Epithelial cell of proximal tubule (primary cell): ENCODE measurements around the gene AGBL4. TPM values are rescaled to one million over a fixed set of nuclear protein-coding genes. Genes with fewer than 3 reads are reported as not detected.

Experiments
- DNase-seq: peaks from one replicate; pipeline ENCODE4 v3.0.0-alpha.2; 2011; ENCODE audit warnings: low read depth
- H3K4me3 ChIP-seq: 2 replicates; pipeline ENCODE4 v1.5.1; 2011; ENCODE audit warnings: low read depth, mild to moderate bottlenecking, low read length
- total RNA-seq: library from RNA; depleted of rRNA; stranded (reverse); fragments of >200 nt; gene quantifications from 2 replicates; pipeline ENCODE4 v1.2.3, GENCODE V29; 2015
- TF ChIP-seq, protein P1 (sequence below): conservative IDR thresholded peaks from 2 replicates; pipeline ENCODE4 v1.5.1; 2012; ENCODE audit warnings: low read depth, mild to moderate bottlenecking, low read length

Gene AGBL4
- total RNA-seq, 1 donor from 2014 or later = not detected

DNA sequence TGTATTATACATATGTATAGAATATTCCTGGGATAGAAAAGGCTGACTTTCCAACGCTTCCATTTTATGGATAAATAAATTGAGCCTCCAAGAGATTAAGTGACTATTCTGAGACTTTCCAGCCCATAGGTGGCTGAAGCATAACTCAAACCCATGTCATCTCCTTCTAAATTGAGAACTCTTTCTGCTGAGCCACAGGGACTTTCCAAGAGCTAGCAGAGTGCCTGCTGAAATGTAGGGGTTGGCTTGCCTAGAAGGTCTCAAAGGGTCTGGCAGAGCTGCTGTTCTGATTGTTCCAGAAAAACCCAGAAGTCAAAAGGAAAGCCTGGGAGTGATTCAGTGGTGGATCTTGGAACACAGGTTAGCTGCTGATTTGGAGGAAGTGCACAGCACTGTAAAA, 1100.6 kb downstream of the AGBL4 start:
- H3K4me3 ChIP-seq = no peak overlapping the region
- DNase-seq = no peak
- TF ChIP-seq, protein P1, sequence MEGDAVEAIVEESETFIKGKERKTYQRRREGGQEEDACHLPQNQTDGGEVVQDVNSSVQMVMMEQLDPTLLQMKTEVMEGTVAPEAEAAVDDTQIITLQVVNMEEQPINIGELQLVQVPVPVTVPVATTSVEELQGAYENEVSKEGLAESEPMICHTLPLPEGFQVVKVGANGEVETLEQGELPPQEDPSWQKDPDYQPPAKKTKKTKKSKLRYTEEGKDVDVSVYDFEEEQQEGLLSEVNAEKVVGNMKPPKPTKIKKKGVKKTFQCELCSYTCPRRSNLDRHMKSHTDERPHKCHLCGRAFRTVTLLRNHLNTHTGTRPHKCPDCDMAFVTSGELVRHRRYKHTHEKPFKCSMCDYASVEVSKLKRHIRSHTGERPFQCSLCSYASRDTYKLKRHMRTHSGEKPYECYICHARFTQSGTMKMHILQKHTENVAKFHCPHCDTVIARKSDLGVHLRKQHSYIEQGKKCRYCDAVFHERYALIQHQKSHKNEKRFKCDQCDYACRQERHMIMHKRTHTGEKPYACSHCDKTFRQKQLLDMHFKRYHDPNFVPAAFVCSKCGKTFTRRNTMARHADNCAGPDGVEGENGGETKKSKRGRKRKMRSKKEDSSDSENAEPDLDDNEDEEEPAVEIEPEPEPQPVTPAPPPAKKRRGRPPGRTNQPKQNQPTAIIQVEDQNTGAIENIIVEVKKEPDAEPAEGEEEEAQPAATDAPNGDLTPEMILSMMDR = no peak

DNA sequence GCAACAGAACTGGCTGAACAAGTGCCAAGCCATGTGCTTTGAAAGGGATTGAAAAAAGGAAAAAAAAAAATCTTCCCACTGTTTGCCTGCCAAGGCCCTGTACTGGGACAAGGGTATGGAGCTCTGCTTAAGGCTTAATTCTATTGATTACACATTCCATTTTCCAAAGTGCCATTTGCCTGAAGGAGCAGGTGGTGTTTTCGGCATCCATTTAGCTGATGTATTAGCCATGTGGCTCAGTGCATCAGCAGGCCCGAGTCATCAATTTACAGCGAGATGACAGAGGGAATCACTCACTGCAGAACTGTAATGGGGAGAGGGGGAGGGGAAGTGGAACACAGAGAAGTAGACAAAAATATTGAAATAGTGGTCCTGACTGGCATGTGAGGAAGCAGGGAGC, 1102.9 kb downstream of the AGBL4 start:
- no peak for DNase-seq
- H3K4me3 ChIP-seq = no peak overlapping the region
- TF ChIP-seq, protein P1 = no peak

DNA sequence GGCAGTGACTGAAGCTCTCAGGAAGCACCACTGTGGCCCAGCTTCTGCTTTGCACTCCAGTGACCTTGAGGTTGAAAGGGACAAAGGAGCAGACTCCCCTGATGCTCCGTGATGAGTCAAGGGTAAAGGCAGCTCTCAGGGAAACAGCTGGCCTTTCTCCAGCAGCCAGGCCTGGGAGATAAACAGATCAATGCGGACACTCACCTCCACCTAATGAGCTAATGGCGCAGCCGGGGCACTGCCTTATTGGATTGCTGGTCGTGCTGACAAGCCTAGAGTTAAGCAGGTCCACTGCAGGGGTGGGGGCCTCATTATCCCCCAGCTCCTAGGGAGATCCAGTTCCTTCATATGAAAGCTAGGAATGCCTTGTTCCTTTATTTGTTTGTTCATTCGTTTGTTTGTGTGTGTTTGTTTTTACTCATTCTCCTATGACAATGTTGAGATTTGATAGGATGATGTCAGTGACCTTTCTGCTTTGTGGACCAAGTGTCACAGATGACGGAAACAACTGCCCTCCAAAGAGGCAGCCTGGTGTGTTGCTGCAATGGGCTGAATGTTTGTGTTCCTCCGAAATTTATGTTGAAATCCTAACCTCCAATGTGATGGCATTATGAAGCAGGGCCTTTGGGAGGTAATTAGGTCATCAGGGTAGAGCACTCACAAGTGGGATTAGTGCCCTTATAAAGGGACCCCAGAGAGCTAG, 1105.7 kb downstream of the AGBL4 start:
- no peak overlapping the region for H3K4me3 ChIP-seq
- TF ChIP-seq, protein P1 = no peak
- no peak for DNase-seq

DNA sequence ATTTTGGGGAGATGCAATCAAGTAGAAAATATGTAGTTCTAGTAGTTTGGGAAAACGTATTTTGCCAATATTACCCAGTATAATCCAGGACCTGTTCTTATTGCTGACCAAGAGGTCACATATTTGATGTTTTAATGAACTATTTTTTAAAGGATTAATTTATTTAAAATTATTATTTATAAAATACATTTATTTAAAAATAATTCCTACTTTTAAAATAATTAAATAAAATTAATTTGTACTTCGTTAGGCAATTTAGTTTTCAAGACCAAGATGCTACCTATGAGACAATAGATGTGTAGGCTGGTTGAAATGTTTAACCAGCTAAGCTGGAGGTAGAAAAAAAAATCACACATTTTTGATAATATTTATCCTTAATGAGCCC, 1106.7 kb downstream of the AGBL4 start:
- H3K4me3 ChIP-seq = no peak overlapping the region
- DNase-seq = no peak
- TF ChIP-seq, protein P1 = no peak

DNA sequence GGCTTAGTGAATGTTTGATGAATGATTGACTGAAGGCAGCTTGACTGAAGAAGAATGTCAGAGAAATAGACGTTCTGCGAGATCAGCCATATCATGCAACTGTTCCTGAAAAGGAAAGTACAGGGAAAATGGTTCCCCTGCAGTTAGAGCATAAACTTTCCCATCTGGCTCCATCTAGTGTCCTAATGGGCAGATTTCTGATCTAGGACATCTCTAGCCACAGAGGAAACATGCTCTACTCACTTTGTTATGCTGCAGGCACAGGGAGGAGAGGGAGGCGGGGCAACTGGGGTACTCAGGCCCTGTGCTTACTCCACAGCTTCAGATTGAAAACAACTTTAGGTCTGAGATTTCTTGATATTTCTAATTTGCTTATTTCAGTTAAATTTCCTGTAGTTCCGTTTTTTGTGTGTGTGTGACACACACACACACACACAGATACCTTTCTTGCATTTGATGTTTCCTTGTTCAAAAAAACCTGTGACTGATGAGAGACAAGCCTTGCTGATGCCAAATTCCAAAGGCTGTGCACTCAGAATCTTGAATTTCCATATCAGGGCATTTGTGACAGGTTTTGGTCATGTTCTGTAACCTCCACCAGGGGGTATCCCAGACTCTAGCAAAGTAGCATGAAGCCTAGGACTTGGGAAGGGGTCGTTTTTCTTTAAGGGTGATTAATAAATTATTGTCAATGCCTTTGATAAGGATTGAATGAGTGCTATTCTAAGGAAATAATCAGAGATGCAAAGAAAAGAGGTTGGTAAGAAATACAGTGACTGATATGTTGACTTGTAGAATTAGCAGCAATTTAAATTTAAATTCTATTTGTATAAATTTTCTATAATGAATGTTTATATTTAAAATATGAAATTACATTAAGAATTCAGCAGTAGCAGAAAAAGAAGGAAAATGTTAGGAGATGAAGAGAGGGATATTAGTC, 1107.4 kb downstream of the AGBL4 start:
- H3K4me3 ChIP-seq = no peak overlapping the region
- DNase-seq = peak; percentile 42
- TF ChIP-seq, protein P1 = peak; percentile 71

DNA sequence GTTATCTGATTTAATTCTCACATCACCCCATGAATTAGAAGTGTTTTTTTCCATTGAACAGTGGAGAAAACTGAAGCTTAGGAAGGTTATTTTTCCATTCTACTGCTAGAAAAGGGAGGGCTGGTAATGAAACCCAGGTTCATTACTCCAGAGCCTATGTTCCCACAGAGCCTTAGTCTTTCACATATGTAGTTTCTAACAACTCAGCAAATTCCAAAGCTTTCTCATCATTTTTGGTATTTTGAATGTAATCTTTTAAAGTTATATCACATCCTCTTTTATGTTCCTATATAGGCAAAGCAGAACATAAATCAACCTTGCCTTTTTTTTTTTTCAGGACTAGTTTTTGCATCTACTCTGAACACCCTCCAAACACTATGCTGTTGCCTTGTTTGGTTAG, 1115.1 kb downstream of the AGBL4 start:
- TF ChIP-seq, protein P1 = no peak
- H3K4me3 ChIP-seq = no peak overlapping the region

More for the DNA sequence above, 1115.1 kb downstream of the AGBL4 start:
- no peak for DNase-seq
